Progenitor cell of endocrine pancreas (in vitro differentiated cells): ENCODE results near the gene UVRAG. TPM values are rescaled to one million over a fixed set of nuclear protein-coding genes. Genes with fewer than 3 reads are reported as not detected.

Experiments
- DNase-seq: peaks from one replicate; pipeline ENCODE4 v3.0.0; 2021; ENCODE audit warnings: low spot score; ENCODE audit not compliant: unreplicated experiment
- H3K27ac Mint-ChIP-seq: 2 replicates; pipeline ENCODE4 v1.8.0; 2021; ENCODE audit warnings: mild to moderate bottlenecking, moderate library complexity, mixed read lengths
- H3K27me3 Mint-ChIP-seq: 2 replicates; pipeline ENCODE4 v1.8.0; 2021; ENCODE audit warnings: mixed read lengths
- H3K36me3 Mint-ChIP-seq: 2 replicates; pipeline ENCODE4 v1.8.0; 2022; ENCODE audit warnings: mixed read lengths; ENCODE audit not compliant: insufficient read depth
- H3K4me1 Mint-ChIP-seq: 2 replicates; pipeline ENCODE4 v1.8.0; 2021; ENCODE audit warnings: low read depth, mixed read lengths
- H3K4me3 Mint-ChIP-seq: 2 replicates; pipeline ENCODE4 v1.8.0; 2021; ENCODE audit warnings: low read depth, mild to moderate bottlenecking, moderate library complexity, mixed read lengths
- H3K9me3 Mint-ChIP-seq: 2 replicates; pipeline ENCODE4 v1.8.0; 2021; ENCODE audit warnings: low read depth, mixed read lengths
- CTCF ChIP-seq: fragments of 200-600 bp; sonication (generic); IDR thresholded peaks from one replicate; pipeline ENCODE4 v1.5.0; 2021; ENCODE audit warnings: antibody characterized with exemption, mild to moderate bottlenecking; ENCODE audit not compliant: unreplicated experiment
- total RNA-seq: library from RNA; stranded (reverse); gene quantifications from 2 replicates; pipeline ENCODE4 v1.2.1, GENCODE V29; 2021

UVRAG gene
- total RNA-seq, 1 donor from 2014 or later = 25.7 TPM

- H3K27me3 Mint-ChIP-seq = peaks cover 20% of the 10 kb centered on the region
- DNase-seq = no peak
- H3K9me3 Mint-ChIP-seq = no peaks in the 10 kb centered on the region
- TF ChIP-seq CTCF = no peak
- H3K4me3 Mint-ChIP-seq = no peak overlapping the region
- no peaks in the 10 kb centered on the region for H3K4me1 Mint-ChIP-seq
- H3K36me3 Mint-ChIP-seq = no peaks in the 10 kb centered on the region
- H3K27ac Mint-ChIP-seq = no peak overlapping the region
Observed at GRCh38 chr11:76170468-76170867, 355.5 kb downstream of the UVRAG start.

- Mint-ChIP-seq H3K27me3 (peaks cover 20% of the 10 kb centered on the region), H3K4me3 (no peak overlapping the region), H3K4me1 (no peaks in the 10 kb centered on the region), H3K9me3 (no peaks in the 10 kb centered on the region), H3K27ac (no peak overlapping the region), H3K36me3 (no peaks in the 10 kb centered on the region)
- TF ChIP-seq CTCF = no peak
- DNase-seq = no peak
Observed at GRCh38 chr11:76172583-76172982, 357.6 kb downstream of the UVRAG start.

GRCh38 chr11:76173663-76174062, 358.7 kb downstream of the UVRAG start:
- Mint-ChIP-seq H3K27me3 (peaks cover 15% of the 10 kb centered on the region), H3K36me3 (no peaks in the 10 kb centered on the region), H3K4me1 (no peaks in the 10 kb centered on the region), H3K9me3 (no peaks in the 10 kb centered on the region), H3K4me3 (no peak overlapping the region), H3K27ac (no peak overlapping the region)
- no peak for DNase-seq
- no peak for TF ChIP-seq CTCF

- no peak for TF ChIP-seq CTCF
Observed at GRCh38 chr11:76174330-76174729, 359.3 kb downstream of the UVRAG start.

GRCh38 chr11:76175783-76176182, 360.8 kb downstream of the UVRAG start:
- no peaks in the 10 kb centered on the region for H3K36me3 Mint-ChIP-seq
- H3K27ac Mint-ChIP-seq = no peak overlapping the region
- H3K4me3 Mint-ChIP-seq = no peak overlapping the region
- DNase-seq = no peak
- peaks cover 18% of the 10 kb centered on the region for H3K27me3 Mint-ChIP-seq
- no peaks in the 10 kb centered on the region for H3K4me1 Mint-ChIP-seq
- TF ChIP-seq CTCF = no peak
- no peaks in the 10 kb centered on the region for H3K9me3 Mint-ChIP-seq

More at GRCh38 chr11:76174330-76174729, 359.3 kb downstream of the UVRAG start:
- no peak overlapping the region for H3K4me3 Mint-ChIP-seq
- no peak for DNase-seq
- H3K27ac Mint-ChIP-seq = no peak overlapping the region
- peaks cover 15% of the 10 kb centered on the region for H3K27me3 Mint-ChIP-seq
- H3K4me1 Mint-ChIP-seq = no peaks in the 10 kb centered on the region
- no peaks in the 10 kb centered on the region for H3K36me3 Mint-ChIP-seq
- H3K9me3 Mint-ChIP-seq = no peaks in the 10 kb centered on the region
